Measurements from ENCODE around the gene SLC13A4. TPM values are rescaled to one million over a fixed set of nuclear protein-coding genes. Genes with fewer than 3 reads are reported as not detected.

SLC13A4 gene
- total and polyA plus RNA-seq, 2 of the 4 experiments (the other 2 are of a cell fraction), result 0.10 TPM; not detected in 1

DNA sequence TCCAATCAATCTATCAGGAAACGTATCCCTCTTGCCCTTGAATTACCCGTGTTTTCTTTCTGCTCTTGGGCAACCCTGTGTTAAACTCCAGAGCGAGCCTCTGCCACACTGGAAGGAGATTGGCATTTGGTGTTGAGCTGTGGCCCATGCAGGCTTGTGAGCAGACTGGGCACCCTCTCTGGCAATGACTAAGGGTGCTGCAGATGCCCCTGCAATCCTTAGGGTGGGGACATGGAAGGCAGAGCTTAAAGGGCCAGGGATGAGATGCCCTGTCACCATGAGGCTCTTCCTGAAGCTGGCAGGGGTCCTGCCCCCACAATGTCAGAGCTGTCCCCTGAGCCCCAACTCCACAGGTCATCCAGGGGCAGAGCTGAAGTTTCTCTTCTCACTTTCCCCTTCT lies 40.1 kb upstream of the SLC13A4 start:
- Histone ChIP-seq H3K18ac (ENCODE audit: low read depth, low read length) (no peak overlapping the region), H2AK5ac (ENCODE audit: low read depth, low read length) (no peak overlapping the region), H3K36me3 (ENCODE audit: control insufficient read depth, insufficient read depth, low read length) (no peaks in the 10 kb centered on the region), H2BK120ac (ENCODE audit: low read depth, low read length) (no peak overlapping the region), H4K5ac (ENCODE audit: low read depth, low read length) (no peak overlapping the region), H3K4me1 (ENCODE audit: control insufficient read depth, insufficient read depth, low read length) (peaks cover 10% of the 10 kb centered on the region), H2AFZ (replicated peaks; ENCODE audit: low read length, poor library complexity) (peak overlapping the region; percentile 1), H3K9me1 (ENCODE audit: insufficient read depth, low read length) (peaks cover 10% of the 10 kb centered on the region), H3K14ac (replicated peaks; ENCODE audit: low read depth, low read length) (no peak overlapping the region), H4K91ac (ENCODE audit: insufficient read depth, low read depth, low read length) (no peak overlapping the region), H4K20me1 (ENCODE audit: insufficient read depth, low read length) (no peaks in the 10 kb centered on the region), H3K9ac (ENCODE audit: low read depth, low read length) (no peak overlapping the region), H3K27ac (ENCODE audit: insufficient read depth, low read length) (no peak overlapping the region), H2BK15ac (ENCODE audit: low read depth, low read length) (no peak overlapping the region), H3K56ac (ENCODE audit: extremely low read depth, insufficient read depth, low read length) (no peak overlapping the region), H2AK9ac (replicated peaks; ENCODE audit: low read depth, low read length, poor library complexity) (no peak overlapping the region), H3K23ac (ENCODE audit: low read depth, low read length) (no peak overlapping the region), H4K8ac (ENCODE audit: low read depth in 2 of 2, low read length in 2 of 2) (no peak overlapping the region), H3K4ac (ENCODE audit: low read depth, low read length) (no peak overlapping the region), H3K27me3 (ENCODE audit: control insufficient read depth, insufficient read depth, low read length) (no peaks in the 10 kb centered on the region), H2BK5ac (ENCODE audit: low read depth, low read length, poor library complexity, severe bottlenecking) (no peak overlapping the region), H2BK20ac (ENCODE audit: low read depth, low read length) (no peak overlapping the region), H3K4me2 (ENCODE audit: low read depth, low read length) (no peak overlapping the region), H3K4me3 (ENCODE audit: insufficient read depth, low read depth, low read length) (no peak overlapping the region), H3K79me1 (ENCODE audit: low read depth in 1 of 2, low read length in 2 of 2) (no peaks in the 10 kb centered on the region), H3K9me3 (ENCODE audit: control insufficient read depth, insufficient read depth, low read length) (no peaks in the 10 kb centered on the region)
- intact Hi-C loops (cut with micrococcal nuclease) (no loop called here), in situ Hi-C loops (cut with MboI; ENCODE audit: low sequenced_read_pairs) (no loop called here), dilution Hi-C loops (cut with HindIII; ENCODE audit: low sequenced_read_pairs, unreplicated experiment) (no loop called here)
- no TSS peak for BruUV-seq (replicated peaks)
- WGBS, 2 experiments (ENCODE audit: extremely low coverage in 2 of 2, insufficient read length in 1 of 2), result 50 to 100% methylated on average over 1 of the region's 3 CpGs
- TF ChIP-seq MXI1 (IDR thresholded peaks at IDR 0.05; ENCODE audit: borderline replicate concordance, low read depth, low read length) (no peak), RCOR1 (IDR thresholded peaks at IDR 0.05; ENCODE audit: insufficient replicate concordance, low read length) (no peak), RAD21 (IDR thresholded peaks at IDR 0.05; ENCODE audit: low read length) (no peak), POLR2A (IDR thresholded peaks at IDR 0.05; ENCODE audit: low read depth, low read length) (no peak), MAFK (IDR thresholded peaks at IDR 0.05; ENCODE audit: low read depth, low read length) (no peak), CEBPB (IDR thresholded peaks at IDR 0.05; ENCODE audit: low read depth, low read length) (no peak), SMC3 (IDR thresholded peaks at IDR 0.05; ENCODE audit: low read depth, low read length) (no peak)
- TF ChIP-seq, protein P1, sequence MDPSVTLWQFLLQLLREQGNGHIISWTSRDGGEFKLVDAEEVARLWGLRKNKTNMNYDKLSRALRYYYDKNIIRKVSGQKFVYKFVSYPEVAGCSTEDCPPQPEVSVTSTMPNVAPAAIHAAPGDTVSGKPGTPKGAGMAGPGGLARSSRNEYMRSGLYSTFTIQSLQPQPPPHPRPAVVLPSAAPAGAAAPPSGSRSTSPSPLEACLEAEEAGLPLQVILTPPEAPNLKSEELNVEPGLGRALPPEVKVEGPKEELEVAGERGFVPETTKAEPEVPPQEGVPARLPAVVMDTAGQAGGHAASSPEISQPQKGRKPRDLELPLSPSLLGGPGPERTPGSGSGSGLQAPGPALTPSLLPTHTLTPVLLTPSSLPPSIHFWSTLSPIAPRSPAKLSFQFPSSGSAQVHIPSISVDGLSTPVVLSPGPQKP (IDR thresholded peaks at IDR 0.05; ENCODE audit: borderline replicate concordance, low read depth, low read length), result no peak
- TF ChIP-seq, protein P2, sequence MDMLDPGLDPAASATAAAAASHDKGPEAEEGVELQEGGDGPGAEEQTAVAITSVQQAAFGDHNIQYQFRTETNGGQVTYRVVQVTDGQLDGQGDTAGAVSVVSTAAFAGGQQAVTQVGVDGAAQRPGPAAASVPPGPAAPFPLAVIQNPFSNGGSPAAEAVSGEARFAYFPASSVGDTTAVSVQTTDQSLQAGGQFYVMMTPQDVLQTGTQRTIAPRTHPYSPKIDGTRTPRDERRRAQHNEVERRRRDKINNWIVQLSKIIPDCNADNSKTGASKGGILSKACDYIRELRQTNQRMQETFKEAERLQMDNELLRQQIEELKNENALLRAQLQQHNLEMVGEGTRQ (IDR thresholded peaks at IDR 0.05; ENCODE audit: low read depth, low read length), result no peak
- DNase-seq (no peak), ATAC-seq (ENCODE audit: low read depth) (no peak)
- CTCF ChIA-PET, result no interaction called here
- POLR2A ChIA-PET (ENCODE audit: unreplicated experiment), result no interaction called here

All from IMR-90 (cell line).